ENCODE measurements around the gene CPVL. TPM values are rescaled to one million over a fixed set of nuclear protein-coding genes. Genes with fewer than 3 reads are reported as not detected.

The CPVL gene
- total and polyA plus RNA-seq, 4 donors = 6.0 to 39.0 (median 12.9) TPM

DNA sequence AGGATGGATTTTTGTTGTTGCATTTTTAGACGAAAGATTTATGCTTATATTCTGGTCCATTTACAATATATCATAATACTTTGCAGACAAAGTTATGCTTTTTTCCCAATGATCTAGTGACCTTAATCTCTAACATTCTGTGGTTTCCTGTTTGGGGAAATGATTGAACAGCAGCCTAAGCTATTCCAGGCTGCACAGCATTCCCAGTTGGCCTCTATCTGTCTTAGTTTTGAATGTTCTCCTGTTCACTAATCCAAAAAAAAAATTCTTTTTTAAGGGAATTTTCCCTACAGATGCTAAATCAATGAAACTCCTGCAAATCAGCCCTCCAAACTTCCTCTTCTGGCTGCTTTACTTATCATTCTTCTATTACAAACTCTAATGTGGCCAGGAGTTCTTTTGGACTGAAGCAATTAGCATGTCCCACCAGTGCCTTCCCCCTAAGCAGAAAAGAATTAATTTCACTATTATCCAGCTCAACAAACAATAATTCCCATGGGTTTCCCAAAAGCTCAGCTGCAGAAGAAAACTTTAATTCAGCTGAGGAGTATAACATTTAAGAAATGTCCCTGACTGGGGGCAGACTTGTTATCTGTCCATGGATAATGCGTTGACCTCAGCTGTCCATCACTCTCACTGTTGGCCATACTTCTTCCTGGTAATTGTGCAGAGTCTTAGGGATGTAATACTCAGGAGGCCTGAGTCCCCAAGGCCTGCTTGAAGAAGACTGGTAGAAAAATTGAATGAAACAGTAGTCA, 106.3 kb downstream of the CPVL start:
- DNase-seq (ENCODE audit: low spot score) = no peak
- H3K36me3 ChIP-seq (ENCODE audit: control insufficient read depth in 4 of 4, insufficient read depth in 3 of 4, low read depth in 1 of 4, low read length in 3 of 4) = no peaks in the 10 kb centered on the region
- H3K9ac ChIP-seq (ENCODE audit: low read depth in 1 of 2, low read length in 2 of 2) = no peak overlapping the region
- WGBS = 70% methylated on average over 2 of the region's 2 CpGs
- H3K9me3 ChIP-seq (ENCODE audit: control insufficient read depth in 4 of 4, low read length in 3 of 4) = no peaks in the 10 kb centered on the region
- H3K27me3 ChIP-seq (ENCODE audit: control insufficient read depth in 4 of 4, insufficient read depth in 4 of 4, low read length in 3 of 4) = no peaks in the 10 kb centered on the region
- TF ChIP-seq TAF1 (conservative IDR thresholded peaks at IDR 0.05) = no peak
- peak; percentile 23 for TF ChIP-seq NR2F2 (IDR thresholded peaks at IDR 0.05)
- no peak overlapping the region for H3K4me3 ChIP-seq (ENCODE audit: low read depth in 1 of 3, low read length in 3 of 3)
- no peak overlapping the region for H3K27ac ChIP-seq (ENCODE audit: low read depth in 1 of 2, low read length in 2 of 2)
- peaks cover 0 to 2% (median 0%) of the 10 kb centered on the region in 4 donors for H3K4me1 ChIP-seq (ENCODE audit: control insufficient read depth in 4 of 4, insufficient read depth in 4 of 4, low read length in 3 of 4)

DNA sequence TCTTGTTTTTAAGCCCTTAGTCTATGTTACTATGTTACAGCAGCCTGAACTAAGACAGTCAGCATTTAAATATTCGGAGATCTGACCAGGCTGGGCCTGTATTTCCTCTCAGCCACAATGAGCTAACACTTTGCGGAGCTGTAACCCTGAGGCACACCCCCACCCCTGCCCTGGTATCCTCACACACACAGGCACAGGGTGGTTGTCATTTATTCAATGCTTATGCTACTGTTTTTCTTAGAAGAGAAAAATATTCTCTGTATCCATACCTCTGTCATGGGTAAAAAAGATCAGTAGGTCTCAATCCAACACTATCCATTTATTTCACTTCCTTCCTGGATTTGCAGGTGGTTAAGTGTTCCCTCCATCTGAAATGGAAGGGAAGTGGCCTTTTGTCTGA, 107.9 kb downstream of the CPVL start:
- Histone ChIP-seq H3K9ac (ENCODE audit: low read depth in 1 of 2, low read length in 2 of 2) (no peak overlapping the region), H3K27ac (ENCODE audit: low read depth in 1 of 2, low read length in 2 of 2) (no peak overlapping the region), H3K9me3 (ENCODE audit: control insufficient read depth in 4 of 4, low read length in 3 of 4) (no peaks in the 10 kb centered on the region), H3K36me3 (ENCODE audit: control insufficient read depth in 4 of 4, insufficient read depth in 3 of 4, low read depth in 1 of 4, low read length in 3 of 4) (no peaks in the 10 kb centered on the region), H3K27me3 (ENCODE audit: control insufficient read depth in 4 of 4, insufficient read depth in 4 of 4, low read length in 3 of 4) (no peaks in the 10 kb centered on the region), H3K4me1 (ENCODE audit: control insufficient read depth in 4 of 4, insufficient read depth in 4 of 4, low read length in 3 of 4) (peaks cover 0 to 2% (median 0%) of the 10 kb centered on the region in 4 donors), H3K4me3 (ENCODE audit: low read depth in 1 of 3, low read length in 3 of 3) (no peak overlapping the region)
- WGBS = 73% methylated on average over 2 of the region's 2 CpGs
- TF ChIP-seq, protein P1, sequence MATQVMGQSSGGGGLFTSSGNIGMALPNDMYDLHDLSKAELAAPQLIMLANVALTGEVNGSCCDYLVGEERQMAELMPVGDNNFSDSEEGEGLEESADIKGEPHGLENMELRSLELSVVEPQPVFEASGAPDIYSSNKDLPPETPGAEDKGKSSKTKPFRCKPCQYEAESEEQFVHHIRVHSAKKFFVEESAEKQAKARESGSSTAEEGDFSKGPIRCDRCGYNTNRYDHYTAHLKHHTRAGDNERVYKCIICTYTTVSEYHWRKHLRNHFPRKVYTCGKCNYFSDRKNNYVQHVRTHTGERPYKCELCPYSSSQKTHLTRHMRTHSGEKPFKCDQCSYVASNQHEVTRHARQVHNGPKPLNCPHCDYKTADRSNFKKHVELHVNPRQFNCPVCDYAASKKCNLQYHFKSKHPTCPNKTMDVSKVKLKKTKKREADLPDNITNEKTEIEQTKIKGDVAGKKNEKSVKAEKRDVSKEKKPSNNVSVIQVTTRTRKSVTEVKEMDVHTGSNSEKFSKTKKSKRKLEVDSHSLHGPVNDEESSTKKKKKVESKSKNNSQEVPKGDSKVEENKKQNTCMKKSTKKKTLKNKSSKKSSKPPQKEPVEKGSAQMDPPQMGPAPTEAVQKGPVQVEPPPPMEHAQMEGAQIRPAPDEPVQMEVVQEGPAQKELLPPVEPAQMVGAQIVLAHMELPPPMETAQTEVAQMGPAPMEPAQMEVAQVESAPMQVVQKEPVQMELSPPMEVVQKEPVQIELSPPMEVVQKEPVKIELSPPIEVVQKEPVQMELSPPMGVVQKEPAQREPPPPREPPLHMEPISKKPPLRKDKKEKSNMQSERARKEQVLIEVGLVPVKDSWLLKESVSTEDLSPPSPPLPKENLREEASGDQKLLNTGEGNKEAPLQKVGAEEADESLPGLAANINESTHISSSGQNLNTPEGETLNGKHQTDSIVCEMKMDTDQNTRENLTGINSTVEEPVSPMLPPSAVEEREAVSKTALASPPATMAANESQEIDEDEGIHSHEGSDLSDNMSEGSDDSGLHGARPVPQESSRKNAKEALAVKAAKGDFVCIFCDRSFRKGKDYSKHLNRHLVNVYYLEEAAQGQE (IDR thresholded peaks at IDR 0.05) = no peak
- TF ChIP-seq FOXA2 (IDR thresholded peaks at IDR 0.05) (no peak), SP1 (IDR thresholded peaks at IDR 0.05) (no peak), GABPA (IDR thresholded peaks at IDR 0.05 in 1 of 2, conservative IDR thresholded peaks at IDR 0.05 in 1 of 2) (no peak), JUND (IDR thresholded peaks at IDR 0.05) (no peak), HNF4G (IDR thresholded peaks at IDR 0.05) (no peak), RAD21 (IDR thresholded peaks at IDR 0.05) (no peak), EGR1 (IDR thresholded peaks at IDR 0.05; ENCODE audit: low read depth in 2 of 2) (no peak), RXRA (IDR thresholded peaks at IDR 0.05) (no peak), HNF4A (conservative IDR thresholded peaks at IDR 0.05) (no peak), YY1 (IDR thresholded peaks at IDR 0.05) (no peak), FOXA1 (IDR thresholded peaks at IDR 0.05) (no peak)
- TF ChIP-seq, protein P2, sequence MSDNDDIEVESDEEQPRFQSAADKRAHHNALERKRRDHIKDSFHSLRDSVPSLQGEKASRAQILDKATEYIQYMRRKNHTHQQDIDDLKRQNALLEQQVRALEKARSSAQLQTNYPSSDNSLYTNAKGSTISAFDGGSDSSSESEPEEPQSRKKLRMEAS (IDR thresholded peaks at IDR 0.05) = no peak
- TF ChIP-seq, protein P3, sequence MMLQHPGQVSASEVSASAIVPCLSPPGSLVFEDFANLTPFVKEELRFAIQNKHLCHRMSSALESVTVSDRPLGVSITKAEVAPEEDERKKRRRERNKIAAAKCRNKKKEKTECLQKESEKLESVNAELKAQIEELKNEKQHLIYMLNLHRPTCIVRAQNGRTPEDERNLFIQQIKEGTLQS (IDR thresholded peaks at IDR 0.05) = no peak
- TF ChIP-seq, protein P4, sequence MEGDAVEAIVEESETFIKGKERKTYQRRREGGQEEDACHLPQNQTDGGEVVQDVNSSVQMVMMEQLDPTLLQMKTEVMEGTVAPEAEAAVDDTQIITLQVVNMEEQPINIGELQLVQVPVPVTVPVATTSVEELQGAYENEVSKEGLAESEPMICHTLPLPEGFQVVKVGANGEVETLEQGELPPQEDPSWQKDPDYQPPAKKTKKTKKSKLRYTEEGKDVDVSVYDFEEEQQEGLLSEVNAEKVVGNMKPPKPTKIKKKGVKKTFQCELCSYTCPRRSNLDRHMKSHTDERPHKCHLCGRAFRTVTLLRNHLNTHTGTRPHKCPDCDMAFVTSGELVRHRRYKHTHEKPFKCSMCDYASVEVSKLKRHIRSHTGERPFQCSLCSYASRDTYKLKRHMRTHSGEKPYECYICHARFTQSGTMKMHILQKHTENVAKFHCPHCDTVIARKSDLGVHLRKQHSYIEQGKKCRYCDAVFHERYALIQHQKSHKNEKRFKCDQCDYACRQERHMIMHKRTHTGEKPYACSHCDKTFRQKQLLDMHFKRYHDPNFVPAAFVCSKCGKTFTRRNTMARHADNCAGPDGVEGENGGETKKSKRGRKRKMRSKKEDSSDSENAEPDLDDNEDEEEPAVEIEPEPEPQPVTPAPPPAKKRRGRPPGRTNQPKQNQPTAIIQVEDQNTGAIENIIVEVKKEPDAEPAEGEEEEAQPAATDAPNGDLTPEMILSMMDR (IDR thresholded peaks at IDR 0.05; ENCODE audit: low read depth, low read length, missing input control) = no peak
- TF ChIP-seq, protein P5, sequence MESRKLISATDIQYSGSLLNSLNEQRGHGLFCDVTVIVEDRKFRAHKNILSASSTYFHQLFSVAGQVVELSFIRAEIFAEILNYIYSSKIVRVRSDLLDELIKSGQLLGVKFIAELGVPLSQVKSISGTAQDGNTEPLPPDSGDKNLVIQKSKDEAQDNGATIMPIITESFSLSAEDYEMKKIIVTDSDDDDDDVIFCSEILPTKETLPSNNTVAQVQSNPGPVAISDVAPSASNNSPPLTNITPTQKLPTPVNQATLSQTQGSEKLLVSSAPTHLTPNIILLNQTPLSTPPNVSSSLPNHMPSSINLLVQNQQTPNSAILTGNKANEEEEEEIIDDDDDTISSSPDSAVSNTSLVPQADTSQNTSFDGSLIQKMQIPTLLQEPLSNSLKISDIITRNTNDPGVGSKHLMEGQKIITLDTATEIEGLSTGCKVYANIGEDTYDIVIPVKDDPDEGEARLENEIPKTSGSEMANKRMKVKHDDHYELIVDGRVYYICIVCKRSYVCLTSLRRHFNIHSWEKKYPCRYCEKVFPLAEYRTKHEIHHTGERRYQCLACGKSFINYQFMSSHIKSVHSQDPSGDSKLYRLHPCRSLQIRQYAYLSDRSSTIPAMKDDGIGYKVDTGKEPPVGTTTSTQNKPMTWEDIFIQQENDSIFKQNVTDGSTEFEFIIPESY (IDR thresholded peaks at IDR 0.05) = no peak
- no peak for DNase-seq (ENCODE audit: low spot score)
